Dedifferentiated amniotic fluid mesenchymal stem cell (primary cell): Measurements from ENCODE around the gene MRAP.

Experiments
- DNase-seq: peaks from one replicate; pipeline ENCODE4 v3.0.0-alpha.2; 2016; ENCODE audit errors: extremely low spot score

Gene MRAP

DNA sequence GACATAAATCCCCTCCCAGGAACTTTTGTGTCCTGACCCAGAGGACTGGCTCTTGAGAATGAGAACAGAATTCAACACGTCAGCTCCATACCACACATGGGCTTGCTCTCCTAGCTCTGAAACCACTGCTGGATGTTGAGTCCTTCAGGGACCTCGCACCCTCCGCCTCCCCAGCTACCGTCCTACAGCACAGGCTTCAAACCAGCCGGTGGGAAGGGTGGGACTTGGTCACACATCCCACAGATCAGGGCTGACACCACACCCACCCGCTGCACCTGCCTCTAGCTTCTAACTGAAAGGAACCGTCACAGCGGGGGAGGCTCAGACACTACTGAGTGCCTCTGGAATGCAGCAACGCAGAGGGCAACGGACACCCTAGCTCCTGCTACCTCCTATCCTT is 24.0 kb downstream of the MRAP start:
- DNase-seq, result no peak

- no peak for DNase-seq
Measured at GRCh38 chr21:32325706-32326105, 27.1 kb downstream of the MRAP start.

GRCh38 chr21:32328595-32328994 is 29.9 kb downstream of the MRAP start:
- no peak for DNase-seq

DNA sequence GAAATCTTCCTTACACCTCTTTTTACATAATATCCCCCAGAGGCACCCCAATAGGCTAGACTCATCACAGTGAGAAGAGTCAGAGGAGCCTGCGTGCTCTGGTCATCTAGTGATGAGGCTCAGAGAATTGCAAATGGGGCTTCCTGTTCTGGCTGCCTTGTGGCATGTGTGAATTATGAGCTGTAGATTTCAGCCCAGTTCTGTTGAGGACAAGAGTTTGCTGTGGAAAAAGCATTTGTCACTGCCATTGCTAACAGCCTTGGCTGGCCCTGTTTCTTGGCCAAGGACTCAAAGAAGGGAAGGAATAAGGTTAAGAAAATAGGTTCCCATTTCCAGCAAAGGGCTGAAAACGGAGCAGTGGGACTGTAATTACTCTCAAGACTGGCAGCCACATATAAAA is 30.7 kb downstream of the MRAP start:
- DNase-seq, result no peak

DNA sequence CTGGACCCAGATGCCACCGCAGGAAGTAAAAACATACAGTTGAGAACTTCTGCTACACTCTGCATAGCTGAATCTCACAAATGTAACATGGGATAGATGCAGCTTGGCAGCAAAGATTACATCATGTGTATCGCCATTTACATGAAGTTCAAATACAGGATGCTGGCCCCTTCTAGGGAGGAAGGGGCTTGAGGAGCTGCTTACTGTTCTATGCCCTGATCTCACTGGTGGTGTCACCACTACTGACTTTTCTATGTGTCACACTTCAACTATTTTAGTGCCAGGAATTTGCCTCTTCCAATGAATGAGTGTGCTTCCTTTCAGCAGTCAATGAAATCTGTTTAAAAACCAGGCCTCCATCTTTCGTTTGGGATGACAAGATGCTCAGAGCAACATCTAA is 31.1 kb downstream of the MRAP start:
- no peak for DNase-seq

DNA sequence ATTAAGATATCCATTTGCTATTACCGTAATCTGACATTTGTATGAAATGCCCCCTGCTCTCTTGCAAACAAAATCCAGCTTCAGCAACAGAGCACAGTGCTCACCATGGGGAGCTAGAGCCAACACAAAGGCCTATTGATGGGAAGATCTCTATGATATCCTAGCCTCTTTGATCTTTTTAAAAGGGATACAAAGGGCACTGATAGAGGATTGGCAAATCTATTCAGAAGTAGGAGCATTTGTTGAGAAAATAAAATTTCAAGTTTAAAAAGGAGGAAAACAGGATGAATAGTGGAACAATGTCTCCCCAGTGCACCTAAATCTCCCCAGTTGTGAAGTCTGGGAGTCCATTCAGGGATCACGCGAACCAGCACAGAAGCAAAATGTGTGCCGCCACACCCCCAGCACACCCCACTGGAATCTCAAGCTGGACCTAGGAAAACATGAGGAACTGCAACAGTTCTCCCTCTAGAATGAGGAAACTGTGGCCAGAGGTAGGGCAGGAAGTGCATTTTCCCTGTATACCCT is 32.2 kb downstream of the MRAP start:
- no peak for DNase-seq

- no peak for DNase-seq
Measured at GRCh38 chr21:32331444-32332305, 33.0 kb downstream of the MRAP start.

GRCh38 chr21:32332463-32332951 is 33.9 kb downstream of the MRAP start:
- no peak for DNase-seq

- DNase-seq, result no peak
Measured at GRCh38 chr21:32333953-32334673, 35.5 kb downstream of the MRAP start.

- DNase-seq, result no peak
Measured at GRCh38 chr21:32334980-32335531, 36.4 kb downstream of the MRAP start.

DNA sequence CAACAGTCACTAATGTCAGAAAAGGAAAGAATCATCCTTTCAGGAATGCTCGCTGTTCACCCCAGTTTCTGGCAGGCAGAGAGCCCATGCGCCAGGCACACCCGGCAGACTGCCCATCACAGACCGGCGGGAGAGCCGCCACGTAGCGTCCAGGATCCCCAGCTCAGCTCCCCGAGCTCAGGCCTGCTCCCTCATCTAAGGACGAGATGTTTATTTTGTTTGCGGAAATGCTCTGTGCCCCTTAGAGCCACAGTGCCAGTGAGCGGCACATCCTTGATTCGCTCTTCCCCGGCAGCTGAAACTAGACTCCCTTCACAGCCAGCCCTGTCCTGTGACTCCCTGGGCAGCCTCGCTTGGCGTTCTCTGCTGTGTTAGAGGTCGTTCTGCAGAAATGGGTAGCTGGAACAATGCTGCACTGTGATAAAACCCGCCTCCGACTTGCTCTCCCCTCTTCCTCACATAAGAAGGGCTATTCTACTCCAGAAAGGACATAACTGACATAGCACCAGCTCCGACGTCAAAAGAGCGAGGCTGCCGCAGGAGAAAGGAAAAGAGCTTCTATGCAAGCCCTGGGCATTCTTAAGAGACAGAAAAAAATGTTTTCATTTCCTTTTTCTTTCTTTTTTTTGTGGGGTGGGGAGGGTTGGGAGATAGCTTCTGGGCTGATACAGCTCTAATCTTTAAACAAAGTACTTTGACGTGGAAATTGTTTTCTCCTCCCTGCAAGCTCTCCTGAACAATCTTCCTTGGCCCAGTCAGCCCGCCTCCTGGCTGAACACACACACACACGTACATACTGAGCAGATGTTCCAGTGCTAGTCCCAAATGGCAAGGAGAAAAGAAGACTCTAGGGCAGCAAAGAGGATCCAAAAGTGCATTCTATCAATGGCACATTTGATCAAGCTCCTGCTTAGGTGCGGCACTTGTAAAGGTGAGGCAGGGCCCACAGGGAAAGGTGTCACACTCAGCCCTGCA is 37.2 kb downstream of the MRAP start:
- DNase-seq, result no peak

GRCh38 chr21:32336711-32337110 is 38.1 kb downstream of the MRAP start:
- DNase-seq, result no peak

DNA sequence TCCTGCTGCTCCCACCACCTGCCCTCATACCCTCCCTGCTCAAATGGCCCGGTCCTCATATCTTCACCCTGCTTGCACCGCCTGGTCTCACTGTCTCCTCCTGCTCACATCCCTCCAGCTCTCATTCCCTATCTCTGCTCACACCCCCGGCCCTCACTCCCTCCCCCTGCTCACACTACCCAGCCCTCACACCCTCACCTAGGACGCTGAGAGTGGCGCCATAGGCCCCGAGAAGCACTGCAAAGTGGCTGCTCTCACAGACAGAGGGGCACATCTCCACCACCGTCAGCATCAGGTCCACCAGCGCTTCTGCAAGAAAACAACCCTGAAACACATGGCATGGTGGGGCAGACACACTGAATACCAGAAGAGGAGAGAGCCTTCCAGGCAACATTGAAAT is 38.6 kb downstream of the MRAP start:
- no peak for DNase-seq

DNA sequence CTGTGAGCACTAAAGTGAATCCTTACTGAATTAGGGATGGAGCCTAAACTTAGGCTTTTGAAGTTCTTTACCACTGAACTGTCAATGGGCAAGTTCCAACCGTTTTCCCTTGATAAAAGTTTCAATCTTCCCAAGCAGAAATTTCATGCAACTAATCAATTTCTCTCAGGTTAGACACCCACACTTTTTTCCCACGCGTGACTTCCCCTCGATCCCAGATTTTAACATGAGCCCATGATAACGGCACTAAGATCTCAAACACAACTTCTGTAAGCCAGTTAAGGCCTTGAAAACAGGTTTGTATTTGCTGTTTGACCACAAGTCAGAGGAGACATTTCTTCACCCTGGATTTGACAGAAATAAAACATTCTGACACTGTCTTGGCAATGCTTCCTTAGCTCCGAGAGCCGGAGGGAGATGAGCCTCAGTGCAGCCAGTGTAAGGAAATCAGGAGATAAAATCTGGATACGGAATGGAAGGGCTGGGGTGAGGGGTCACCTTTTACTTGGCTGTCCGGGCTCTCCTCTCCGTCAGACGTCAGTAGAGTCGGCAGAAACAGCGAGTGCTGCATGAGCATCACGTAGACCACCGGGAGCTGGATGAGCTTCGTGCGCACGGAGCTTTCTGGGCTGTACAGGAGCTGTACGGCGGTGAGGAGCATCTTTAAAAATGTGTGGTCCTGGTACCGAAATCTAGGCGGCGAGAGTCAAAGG is 39.7 kb downstream of the MRAP start:
- DNase-seq, result no peak

GRCh38 chr21:32340863-32341848 is 42.5 kb downstream of the MRAP start:
- no peak for DNase-seq

- DNase-seq, result no peak
Measured at GRCh38 chr21:32346951-32347350, 48.3 kb downstream of the MRAP start.

DNA sequence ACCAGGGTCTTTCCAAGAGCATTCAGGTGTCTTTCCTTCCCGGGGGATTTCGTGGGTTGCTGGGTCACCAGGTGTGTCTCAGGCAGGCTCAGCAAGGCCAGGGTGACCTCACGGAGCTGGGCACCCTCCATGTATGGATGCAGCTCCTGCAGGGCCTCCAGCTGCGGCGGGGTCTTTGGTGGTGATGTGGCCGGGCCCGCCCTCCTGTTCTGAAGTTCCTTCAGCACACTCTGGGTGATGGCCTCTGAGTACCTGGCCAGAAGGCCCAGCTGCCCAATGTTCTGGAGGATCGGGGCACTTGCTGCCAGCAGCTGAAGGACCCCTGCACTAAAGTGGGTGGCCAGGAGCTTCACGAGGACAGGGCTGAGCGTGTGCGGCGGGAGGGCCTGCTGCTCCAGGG is 48.7 kb downstream of the MRAP start:
- DNase-seq, result no peak

- DNase-seq, result no peak
Measured at GRCh38 chr21:32347977-32348376, 49.3 kb downstream of the MRAP start.

GRCh38 chr21:32348604-32349332 is 50.1 kb downstream of the MRAP start:
- DNase-seq, result no peak
